HCT116 (cell line): Measurements from ENCODE around the gene POMGNT1. TPM values are rescaled to one million over a fixed set of nuclear protein-coding genes. Genes with fewer than 3 reads are reported as not detected.

Experiments used
- ATAC-seq: fragments of 200-7000 bp; cut with Tn5 transposase; 2 replicates; pipeline ENCODE4 v1.9.1; 2020; ENCODE audit warnings: mild to moderate bottlenecking, moderate library complexity
- BruUV-seq: library from RNA; stranded (reverse); fragments of 400-500 nt; replicated peaks from 2 replicates; lab custom pipeline; 2021; lab: Mats Ljungman, UMichigan
- CTCF ChIA-PET: fragments of 300-600 bp; sonication (Branson Sonifier 250); formaldehyde crosslinking; loops from one replicate; lab custom pipeline; 2021; ENCODE audit warnings: antibody characterized with exemption; lab: Charles Lee
- POLR2A ChIA-PET: fragments of 300-600, 350-600 bp; sonication (Branson Sonifier 250); formaldehyde crosslinking; loops from one replicate; lab custom pipeline; 2021; ENCODE audit warnings: antibody characterized with exemption; lab: Charles Lee
- RAD21 ChIA-PET, 2 experiments: fragments of 300-600 bp; sonication (Branson Sonifier 250); formaldehyde crosslinking; loops; one replicate each; lab custom pipeline; 2023; ENCODE audit warnings: low total read pairs in 2 of 2; ENCODE audit not compliant: uncharacterized antibody in 2 of 2, unreplicated experiment in 2 of 2, low non-redundant PET in 1 of 2; lab: Charles Lee
- DNase-seq: peaks from one replicate; pipeline ENCODE4 v3.0.0-alpha.2; 2010; ENCODE audit warnings: low read depth, low spot score
- H2AFZ ChIP-seq: fragments of 200-600 bp; shearing (Covaris generic), sonication (generic); 2 replicates; pipeline ENCODE4 v1.6.1; 2017; ENCODE audit warnings: low read depth, mixed run types, mixed read lengths, antibody characterized with exemption, low read length; ENCODE audit not compliant: poor library complexity, severe bottlenecking
- H3K27ac ChIP-seq: 2 replicates; pipeline ENCODE4 v1.5.1; 2012; ENCODE audit warnings: low read depth, low read length
- H3K27me3 ChIP-seq: fragments of 200-600 bp; sonication (generic); 2 replicates; pipeline ENCODE4 v1.6.1; 2016; ENCODE audit warnings: mixed run types, low read length, mixed read lengths; ENCODE audit not compliant: insufficient read depth
- H3K36me3 ChIP-seq, 2 experiments: fragments of 200-500 bp in 1 of 2; fragments of 200-600 bp in 1 of 2; sonication (Bioruptor generic) in 1 of 2; sonication (generic) in 1 of 2; 2 replicates each; pipeline versions ENCODE4 v1.5.1 to v1.6.1; 2014 to 2016; ENCODE audit warnings: low read length in 2 of 2, inconsistent platforms in 1 of 2, mixed read lengths in 1 of 2, mixed run types in 1 of 2; ENCODE audit not compliant: insufficient read depth in 2 of 2, control insufficient read depth in 1 of 2
- H3K4me1 ChIP-seq, 2 experiments: fragments of 200-600 bp in 1 of 2; sonication (generic) in 1 of 2; 2 replicates each; pipeline versions ENCODE4 v1.5.1 to v1.6.1; 2012 to 2017; ENCODE audit warnings: low read length in 2 of 2, inconsistent platforms in 1 of 2, mild to moderate bottlenecking in 1 of 2, mixed read lengths in 1 of 2, mixed run types in 1 of 2, moderate library complexity in 1 of 2; ENCODE audit not compliant: insufficient read depth in 2 of 2, control insufficient read depth in 1 of 2
- H3K4me2 ChIP-seq: fragments of 200-600 bp; sonication (generic); 2 replicates; pipeline ENCODE4 v1.6.1; 2017; ENCODE audit warnings: mixed run types, low read length, mixed read lengths
- H3K4me3 ChIP-seq, 2 experiments: fragments of 200-600 bp in 1 of 2; sonication (generic) in 1 of 2; replicated peaks in 1 of 2; 2 replicates each; pipeline ENCODE4 v1.5.1; 2011 to 2016; ENCODE audit warnings: low read length in 2 of 2, control low read depth in 1 of 2, low read depth in 1 of 2, mild to moderate bottlenecking in 1 of 2, mixed read lengths in 1 of 2, mixed run types in 1 of 2
- H3K79me2 ChIP-seq: fragments of 200-600 bp; sonication (generic); 2 replicates; pipeline ENCODE4 v1.6.1; 2017; ENCODE audit warnings: mild to moderate bottlenecking, mixed run types, low read length, moderate library complexity, mixed read lengths; ENCODE audit not compliant: insufficient read depth
- H3K9ac ChIP-seq: fragments of 200-600 bp; sonication (generic); 2 replicates; pipeline ENCODE4 v1.6.1; 2016; ENCODE audit warnings: low read length, mixed read lengths
- H3K9me2 ChIP-seq: fragments of 200-600 bp; sonication (generic), shearing (Covaris generic); 2 replicates; pipeline ENCODE4 v1.6.1; 2017; ENCODE audit warnings: mixed run types, mild to moderate bottlenecking, moderate library complexity; ENCODE audit not compliant: insufficient read depth
- H3K9me3 ChIP-seq, 2 experiments: fragments of 200-500 bp in 1 of 2; fragments of 200-600 bp in 1 of 2; sonication (Bioruptor generic) in 1 of 2; sonication (generic) in 1 of 2; 2 replicates each; pipeline ENCODE4 v1.6.1; 2014 to 2017; ENCODE audit warnings: low read length in 2 of 2, mixed read lengths in 2 of 2, inconsistent platforms in 1 of 2, low read depth in 1 of 2, mild to moderate bottlenecking in 1 of 2, mixed run types in 1 of 2, moderate library complexity in 1 of 2; ENCODE audit not compliant: control insufficient read depth in 1 of 2, insufficient read depth in 1 of 2
- H4K20me1 ChIP-seq: fragments of 200-600 bp; sonication (generic), shearing (Covaris generic); 2 replicates; pipeline ENCODE4 v1.6.1; 2017; ENCODE audit warnings: mixed run types, mild to moderate bottlenecking, moderate library complexity; ENCODE audit not compliant: insufficient read depth
- CEBPB ChIP-seq: IDR thresholded peaks from 2 replicates; pipeline ENCODE4 v1.6.1; 2012; ENCODE audit warnings: low read depth
- EGR1 ChIP-seq: IDR thresholded peaks from 2 replicates; pipeline ENCODE4 v1.6.1; 2012; ENCODE audit warnings: low read depth
- ELF1 ChIP-seq: IDR thresholded peaks from 2 replicates; pipeline ENCODE4 v1.6.1; 2012; ENCODE audit warnings: low read depth, borderline replicate concordance
- EZH2phosphoT487 ChIP-seq: fragments of 200-600 bp; IDR thresholded peaks from 2 replicates; pipeline ENCODE4 v1.6.1; 2018; ENCODE audit warnings: antibody characterized with exemption, borderline replicate concordance
- POLR2A ChIP-seq: IDR thresholded peaks from 2 replicates; pipeline ENCODE4 v1.7.0; 2011; ENCODE audit warnings: borderline replicate concordance; ENCODE audit not compliant: insufficient read depth, insufficient read length; ENCODE audit errors: extremely low read depth
- POLR2AphosphoS5 ChIP-seq: IDR thresholded peaks from 2 replicates; pipeline ENCODE4 v1.6.1; 2011; ENCODE audit warnings: mild to moderate bottlenecking, low read depth, low read length, moderate library complexity
- SIN3A ChIP-seq: IDR thresholded peaks from 2 replicates; pipeline ENCODE4 v1.6.1; 2012; ENCODE audit warnings: low read depth
- SP1 ChIP-seq: IDR thresholded peaks from 2 replicates; pipeline ENCODE4 v1.6.1; 2012; ENCODE audit warnings: low read depth
- SRF ChIP-seq: IDR thresholded peaks from 2 replicates; pipeline ENCODE4 v1.6.1; 2012; ENCODE audit warnings: low read depth
- TCF7L2 ChIP-seq: IDR thresholded peaks from 2 replicates; pipeline ENCODE4 v1.7.0; 2011; ENCODE audit warnings: borderline replicate concordance, inconsistent platforms; ENCODE audit not compliant: insufficient read depth, insufficient read length; ENCODE audit errors: extremely low read depth
- YY1 ChIP-seq: IDR thresholded peaks from 2 replicates; pipeline ENCODE4 v1.6.1; 2011; ENCODE audit warnings: low read length, low read depth, moderate library complexity, mild to moderate bottlenecking; ENCODE audit not compliant: insufficient replicate concordance; ENCODE audit errors: extremely low read depth
- ZFX ChIP-seq: fragments of 450-650 bp; IDR thresholded peaks from 2 replicates; pipeline ENCODE4 v1.6.1; 2017
- ZNF274 ChIP-seq: fragments of 200-500 bp; sonication (Bioruptor generic); IDR thresholded peaks from 2 replicates; pipeline ENCODE4 v1.6.1; 2014; ENCODE audit warnings: mild to moderate bottlenecking, low read depth, low read length, inconsistent platforms
- intact Hi-C: fragments of 100-400 bp; cut with micrococcal nuclease; formaldehyde crosslinking; loops from 2 replicates; pipeline ENCODE4 v1.10.0; 2022
- total RNA-seq: library from RNA; stranded (reverse); gene quantifications from one replicate; pipeline ENCODE4 v1.2.1, GENCODE V29; 2021; ENCODE audit not compliant: unreplicated experiment
- TF ChIP-seq, protein P1 (sequence below), 3 experiments: fragments of 200-600 bp in 1 of 3; sonication (generic) in 1 of 3; IDR thresholded peaks in 2 of 3; conservative IDR thresholded peaks in 1 of 3; 2 replicates each; pipeline ENCODE4 v1.5.1; 2012 to 2017; ENCODE audit warnings: low read depth in 2 of 3, low read length in 2 of 3, antibody characterized with exemption in 1 of 3, borderline replicate concordance in 1 of 3, control low read depth in 1 of 3, mild to moderate bottlenecking in 1 of 3, mixed read lengths in 1 of 3, mixed run types in 1 of 3, moderate library complexity in 1 of 3; ENCODE audit not compliant: insufficient read depth in 1 of 3

Gene POMGNT1
- total RNA-seq, 1 experiment from 2014 or later = 97.7 TPM

DNA sequence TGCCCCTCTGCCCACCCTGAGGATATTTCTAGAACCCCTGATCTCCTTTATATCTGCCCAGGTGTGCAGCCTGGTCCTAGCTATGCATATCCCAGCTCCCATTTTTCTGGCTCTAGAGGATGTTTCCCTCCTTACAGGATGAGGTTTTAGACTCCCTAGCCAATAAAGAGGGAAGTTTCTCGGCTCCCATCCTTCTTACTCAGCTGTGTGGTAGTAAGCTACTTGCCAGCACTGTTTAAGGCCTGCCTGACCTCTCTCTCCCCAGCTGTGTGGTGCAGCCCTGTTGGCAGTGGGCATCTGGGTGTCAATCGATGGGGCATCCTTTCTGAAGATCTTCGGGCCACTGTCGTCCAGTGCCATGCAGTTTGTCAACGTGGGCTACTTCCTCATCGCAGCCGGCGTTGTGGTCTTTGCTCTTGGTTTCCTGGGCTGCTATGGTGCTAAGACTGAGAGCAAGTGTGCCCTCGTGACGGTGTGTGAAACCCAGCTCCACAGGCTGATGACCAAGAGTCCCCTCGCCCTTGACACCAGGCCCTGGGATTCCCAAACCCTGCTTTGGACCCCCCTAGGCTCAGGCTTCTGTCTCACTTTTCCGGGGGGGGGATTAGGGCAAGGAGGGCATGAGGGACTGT is 14.2 kb downstream of the POMGNT1 start (continued):
- TF ChIP-seq, protein P1, sequence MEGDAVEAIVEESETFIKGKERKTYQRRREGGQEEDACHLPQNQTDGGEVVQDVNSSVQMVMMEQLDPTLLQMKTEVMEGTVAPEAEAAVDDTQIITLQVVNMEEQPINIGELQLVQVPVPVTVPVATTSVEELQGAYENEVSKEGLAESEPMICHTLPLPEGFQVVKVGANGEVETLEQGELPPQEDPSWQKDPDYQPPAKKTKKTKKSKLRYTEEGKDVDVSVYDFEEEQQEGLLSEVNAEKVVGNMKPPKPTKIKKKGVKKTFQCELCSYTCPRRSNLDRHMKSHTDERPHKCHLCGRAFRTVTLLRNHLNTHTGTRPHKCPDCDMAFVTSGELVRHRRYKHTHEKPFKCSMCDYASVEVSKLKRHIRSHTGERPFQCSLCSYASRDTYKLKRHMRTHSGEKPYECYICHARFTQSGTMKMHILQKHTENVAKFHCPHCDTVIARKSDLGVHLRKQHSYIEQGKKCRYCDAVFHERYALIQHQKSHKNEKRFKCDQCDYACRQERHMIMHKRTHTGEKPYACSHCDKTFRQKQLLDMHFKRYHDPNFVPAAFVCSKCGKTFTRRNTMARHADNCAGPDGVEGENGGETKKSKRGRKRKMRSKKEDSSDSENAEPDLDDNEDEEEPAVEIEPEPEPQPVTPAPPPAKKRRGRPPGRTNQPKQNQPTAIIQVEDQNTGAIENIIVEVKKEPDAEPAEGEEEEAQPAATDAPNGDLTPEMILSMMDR (IDR thresholded peaks at IDR 0.05 in 2 of 3, conservative IDR thresholded peaks at IDR 0.05 in 1 of 3; ENCODE audit: borderline replicate concordance in 1 of 3, insufficient read depth in 1 of 3, low read depth in 2 of 3, low read length in 2 of 3) = no peak
- no peak for TF ChIP-seq EGR1
- TF ChIP-seq SP1 = no peak
- no peak for TF ChIP-seq ELF1
- no peak for TF ChIP-seq SRF

DNA sequence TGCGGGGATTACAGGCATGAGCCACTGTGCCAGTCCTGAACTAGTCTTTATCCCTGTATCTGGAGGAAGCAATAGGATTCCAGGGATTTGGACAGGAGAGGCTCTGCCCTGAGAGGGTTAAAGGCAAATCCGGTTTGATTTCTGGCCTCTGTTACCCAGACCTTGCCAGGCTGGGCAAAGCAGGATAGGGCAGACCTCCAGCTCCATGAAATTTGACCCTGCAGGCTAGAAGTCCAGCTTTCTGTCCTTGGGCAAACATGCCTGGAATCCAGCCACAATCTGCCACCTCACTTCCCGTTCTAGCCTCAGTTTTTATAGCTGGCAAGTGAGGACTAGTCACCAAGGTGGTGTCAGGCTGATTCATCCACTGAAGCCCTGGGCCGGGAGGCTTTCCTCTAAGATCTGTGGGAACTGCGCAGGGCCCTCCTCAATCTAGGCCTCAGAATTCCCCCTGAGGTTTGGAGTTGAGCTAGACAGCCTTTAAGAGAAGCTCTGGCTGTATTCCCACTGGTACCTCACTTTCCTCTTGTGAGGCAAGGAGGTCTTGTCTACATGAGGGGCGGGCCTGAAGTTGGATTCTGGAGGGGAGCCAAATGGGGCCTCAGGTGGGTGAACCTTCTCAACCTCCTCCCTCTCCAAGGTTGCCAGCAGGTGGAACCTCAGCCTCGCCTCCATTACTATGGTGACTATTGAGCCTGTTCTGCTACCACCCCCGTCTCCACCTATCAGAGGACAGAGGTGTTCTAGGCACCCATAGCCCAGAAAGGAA is 15.0 kb downstream of the POMGNT1 start:
- H2AFZ ChIP-seq = no peak overlapping the region
- H3K9ac ChIP-seq = peak overlapping the region; percentile 65
- TSS peak; percentile 65 for BruUV-seq
- H3K27me3 ChIP-seq = no peaks in the 10 kb centered on the region
- H3K4me3 ChIP-seq = peak overlapping the region; percentile 21 to 33
- intact Hi-C loops = loop anchor here (1.0 kb wide), 1 partner anchor 15 kb away; the partner anchor contains the start of gene POMGNT1
- no peaks in the 10 kb centered on the region for H3K9me3 ChIP-seq
- ATAC-seq (peak; percentile 80), DNase-seq (peak; percentile 98)
- H4K20me1 ChIP-seq = no peaks in the 10 kb centered on the region
- no peaks in the 10 kb centered on the region for H3K79me2 ChIP-seq
- H3K4me1 ChIP-seq = peaks cover 64 to 81% of the 10 kb centered on the region in 2 experiments
- CTCF ChIA-PET = interaction anchor here (0.9 to 4.7 kb wide), 7 partner anchors 16 to 164 kb away, joined by 3 to 94 read pairs (median 5); partner anchors contain the start of gene POMGNT1
- POLR2A ChIA-PET = interaction anchor here (0.7 to 2.7 kb wide), 11 partner anchors 9 to 662 kb away, joined by 3 to 11 read pairs (median 4); partner anchors contain the start of genes POMGNT1, PRDX1 and RAD54L
- H3K4me2 ChIP-seq = peak overlapping the region; percentile 83
- TF ChIP-seq EGR1 = no peak
- TF ChIP-seq ZFX = peak; percentile 60
- TF ChIP-seq POLR2A = peak; percentile 57
- peak; percentile 68 for TF ChIP-seq TCF7L2
- TF ChIP-seq YY1 = peak; percentile 39
- no peak for TF ChIP-seq CEBPB
- TF ChIP-seq SIN3A = no peak
- TF ChIP-seq EZH2phosphoT487 = no peak
- TF ChIP-seq ZNF274 = no peak
- TF ChIP-seq, protein P1 (IDR thresholded peaks at IDR 0.05 in 2 of 3, conservative IDR thresholded peaks at IDR 0.05 in 1 of 3; ENCODE audit: borderline replicate concordance in 1 of 3, insufficient read depth in 1 of 3, low read depth in 2 of 3, low read length in 2 of 3) = 0 out of 6 replicates have a peak, but pooled peaks of 1 of the 3 experiments have one; percentile 15
- peak; percentile 91 for TF ChIP-seq POLR2AphosphoS5
- TF ChIP-seq, all 23 proteins: peak for 6
- Histone ChIP-seq H3K9me2 (no peaks in the 10 kb centered on the region), H3K36me3 (0 out of 4 replicates have a peak, but pooled peaks cover 0 to 2% of the 10 kb centered on the region in 2 experiments), H3K27ac (peak overlapping the region; percentile 90)
- RAD21 ChIA-PET = interaction anchor here (1.9 to 4.2 kb wide), 2 partner anchors 40 kb away, joined by 12 to 28 read pairs; no protein-coding TSS in a partner anchor
